ENCODE data around the gene TNNI2.

The TNNI2 gene

DNA sequence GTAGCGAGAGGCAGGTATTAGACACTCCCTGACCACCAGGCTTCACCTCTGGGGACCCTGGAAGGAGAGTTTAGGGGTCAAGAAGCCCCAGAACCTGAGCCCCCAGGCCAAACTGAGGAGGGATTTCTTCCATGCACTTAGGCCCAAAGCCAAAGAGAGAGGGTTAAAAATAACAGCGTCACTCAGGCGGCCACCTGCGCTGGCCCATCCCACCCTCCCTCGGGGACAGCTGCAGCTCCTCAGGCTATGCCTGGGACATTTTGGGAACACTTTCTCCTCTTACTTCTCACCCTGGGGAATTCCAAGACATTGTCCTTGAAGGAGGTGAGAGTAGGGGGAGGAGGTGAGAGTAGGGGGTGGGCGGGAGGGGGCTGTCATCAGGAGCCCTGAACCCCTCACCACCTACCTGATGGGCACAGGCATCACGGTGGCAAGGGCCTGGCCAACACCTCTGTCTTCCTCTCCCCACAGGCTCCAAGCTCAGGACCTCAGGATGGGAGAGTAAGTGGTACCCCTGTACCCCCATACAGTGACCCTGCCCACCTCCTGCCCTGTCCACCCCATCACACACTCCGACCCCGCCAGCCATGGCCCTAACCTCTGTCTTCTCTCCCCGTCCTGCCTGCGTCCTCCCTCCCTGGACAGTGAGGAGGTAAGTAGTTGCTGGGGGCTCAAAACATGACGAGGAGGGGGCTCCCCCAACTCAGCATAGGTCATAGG lies 583 bp downstream of the TNNI2 start:
- DNase-seq (ENCODE audit: extremely low read depth, low read depth): no peak
- H3K4me3 ChIP-seq (replicated peaks; ENCODE audit: low read depth, low read length): no peak overlapping the region
- TF ChIP-seq, protein P1, sequence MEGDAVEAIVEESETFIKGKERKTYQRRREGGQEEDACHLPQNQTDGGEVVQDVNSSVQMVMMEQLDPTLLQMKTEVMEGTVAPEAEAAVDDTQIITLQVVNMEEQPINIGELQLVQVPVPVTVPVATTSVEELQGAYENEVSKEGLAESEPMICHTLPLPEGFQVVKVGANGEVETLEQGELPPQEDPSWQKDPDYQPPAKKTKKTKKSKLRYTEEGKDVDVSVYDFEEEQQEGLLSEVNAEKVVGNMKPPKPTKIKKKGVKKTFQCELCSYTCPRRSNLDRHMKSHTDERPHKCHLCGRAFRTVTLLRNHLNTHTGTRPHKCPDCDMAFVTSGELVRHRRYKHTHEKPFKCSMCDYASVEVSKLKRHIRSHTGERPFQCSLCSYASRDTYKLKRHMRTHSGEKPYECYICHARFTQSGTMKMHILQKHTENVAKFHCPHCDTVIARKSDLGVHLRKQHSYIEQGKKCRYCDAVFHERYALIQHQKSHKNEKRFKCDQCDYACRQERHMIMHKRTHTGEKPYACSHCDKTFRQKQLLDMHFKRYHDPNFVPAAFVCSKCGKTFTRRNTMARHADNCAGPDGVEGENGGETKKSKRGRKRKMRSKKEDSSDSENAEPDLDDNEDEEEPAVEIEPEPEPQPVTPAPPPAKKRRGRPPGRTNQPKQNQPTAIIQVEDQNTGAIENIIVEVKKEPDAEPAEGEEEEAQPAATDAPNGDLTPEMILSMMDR (IDR thresholded peaks at IDR 0.05; ENCODE audit: low read depth, low read length, missing control alignments): no peak

GRCh38 chr11:1839924-1840779 lies 1.4 kb downstream of the TNNI2 start:
- H3K4me3 ChIP-seq (replicated peaks; ENCODE audit: low read depth, low read length): no peak overlapping the region
- no peak for DNase-seq (ENCODE audit: extremely low read depth, low read depth)
- TF ChIP-seq, protein P1 (IDR thresholded peaks at IDR 0.05; ENCODE audit: low read depth, low read length, missing control alignments): no peak

GRCh38 chr11:1840780-1841480 lies 2.1 kb downstream of the TNNI2 start:
- TF ChIP-seq, protein P1 (IDR thresholded peaks at IDR 0.05; ENCODE audit: low read depth, low read length, missing control alignments): no peak
- no peak for DNase-seq (ENCODE audit: extremely low read depth, low read depth)
- no peak overlapping the region for H3K4me3 ChIP-seq (replicated peaks; ENCODE audit: low read depth, low read length)

- TF ChIP-seq, protein P1 (IDR thresholded peaks at IDR 0.05; ENCODE audit: low read depth, low read length, missing control alignments): no peak
- no peak overlapping the region for H3K4me3 ChIP-seq (replicated peaks; ENCODE audit: low read depth, low read length)
- no peak for DNase-seq (ENCODE audit: extremely low read depth, low read depth)
Measured at GRCh38 chr11:1841511-1842148, 2.8 kb downstream of the TNNI2 start.

DNA sequence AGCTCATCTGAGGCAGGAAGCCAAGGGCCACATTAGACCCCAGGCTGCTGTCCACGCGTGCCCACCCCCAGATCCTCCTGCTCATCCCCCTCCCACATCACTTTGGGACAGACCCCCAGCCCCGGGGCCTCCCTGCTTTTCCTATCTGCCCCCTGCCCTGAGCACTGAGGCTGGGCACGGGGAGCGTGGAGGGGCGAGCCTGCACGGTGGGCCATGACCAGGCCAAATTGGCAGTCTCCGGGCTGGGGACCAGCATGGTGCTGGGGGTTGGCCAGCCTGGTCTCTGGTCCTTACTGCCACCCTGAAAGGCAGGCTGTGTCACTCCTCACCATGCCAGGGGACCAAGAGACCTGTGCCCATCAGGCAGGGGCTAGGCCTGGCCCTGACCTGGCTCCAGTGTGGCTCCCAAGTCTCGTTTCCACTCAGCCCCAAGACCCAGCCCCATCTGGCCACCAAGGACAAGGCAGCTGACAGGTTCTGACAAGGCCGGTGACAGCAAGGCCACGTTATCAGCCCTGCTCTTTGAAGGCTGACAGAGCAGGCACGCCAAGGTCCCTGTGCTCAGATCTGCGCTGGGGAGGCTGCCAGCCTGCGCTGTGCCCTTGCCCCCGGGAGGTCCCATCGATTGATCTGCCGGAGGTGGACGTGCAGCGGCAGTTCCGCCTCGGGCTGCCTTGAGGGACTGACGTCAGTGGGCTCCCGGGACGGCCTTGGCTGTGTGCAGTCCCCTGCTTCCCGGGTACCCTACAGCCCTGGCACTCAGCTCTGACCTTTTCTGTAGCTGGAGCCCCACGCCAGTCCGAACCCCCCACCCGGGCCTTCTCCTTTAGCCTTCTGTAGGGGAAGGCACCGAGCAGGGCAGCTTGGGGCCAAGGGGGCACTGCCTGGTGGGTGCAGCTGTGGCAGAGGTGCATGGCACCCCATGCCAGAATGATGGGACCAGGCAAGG lies 3.6 kb downstream of the TNNI2 start:
- TF ChIP-seq, protein P1 (IDR thresholded peaks at IDR 0.05; ENCODE audit: low read depth, low read length, missing control alignments): no peak

More for the DNA sequence above, 3.6 kb downstream of the TNNI2 start:
- H3K4me3 ChIP-seq (replicated peaks; ENCODE audit: low read depth, low read length): no peak overlapping the region
- DNase-seq (ENCODE audit: extremely low read depth, low read depth): no peak
